Fibroblast of villous mesenchyme (primary cell): Measurements from ENCODE around the gene WNT9A. TPM values are rescaled to one million over a fixed set of nuclear protein-coding genes. Genes with fewer than 3 reads are reported as not detected.

Source experiments
- DNase-seq: peaks from one replicate; pipeline ENCODE4 v3.0.0-alpha.2; 2010; ENCODE audit warnings: low read depth
- H3K4me3 ChIP-seq: 2 replicates; pipeline ENCODE4 v1.5.1; 2011; ENCODE audit warnings: low read depth, mild to moderate bottlenecking, low read length
- total RNA-seq: library from RNA; depleted of rRNA; stranded (reverse); fragments of >200 nt; gene quantifications from 2 replicates; pipeline ENCODE4 v1.2.3, GENCODE V29; 2012
- TF ChIP-seq, protein P1 (sequence below): IDR thresholded peaks from 2 replicates; pipeline ENCODE4 v1.5.1; 2012; ENCODE audit warnings: low read depth, mild to moderate bottlenecking, low read length; ENCODE audit not compliant: insufficient read depth

The WNT9A gene
- total RNA-seq, 1 donor, result under 0.01 TPM

DNA sequence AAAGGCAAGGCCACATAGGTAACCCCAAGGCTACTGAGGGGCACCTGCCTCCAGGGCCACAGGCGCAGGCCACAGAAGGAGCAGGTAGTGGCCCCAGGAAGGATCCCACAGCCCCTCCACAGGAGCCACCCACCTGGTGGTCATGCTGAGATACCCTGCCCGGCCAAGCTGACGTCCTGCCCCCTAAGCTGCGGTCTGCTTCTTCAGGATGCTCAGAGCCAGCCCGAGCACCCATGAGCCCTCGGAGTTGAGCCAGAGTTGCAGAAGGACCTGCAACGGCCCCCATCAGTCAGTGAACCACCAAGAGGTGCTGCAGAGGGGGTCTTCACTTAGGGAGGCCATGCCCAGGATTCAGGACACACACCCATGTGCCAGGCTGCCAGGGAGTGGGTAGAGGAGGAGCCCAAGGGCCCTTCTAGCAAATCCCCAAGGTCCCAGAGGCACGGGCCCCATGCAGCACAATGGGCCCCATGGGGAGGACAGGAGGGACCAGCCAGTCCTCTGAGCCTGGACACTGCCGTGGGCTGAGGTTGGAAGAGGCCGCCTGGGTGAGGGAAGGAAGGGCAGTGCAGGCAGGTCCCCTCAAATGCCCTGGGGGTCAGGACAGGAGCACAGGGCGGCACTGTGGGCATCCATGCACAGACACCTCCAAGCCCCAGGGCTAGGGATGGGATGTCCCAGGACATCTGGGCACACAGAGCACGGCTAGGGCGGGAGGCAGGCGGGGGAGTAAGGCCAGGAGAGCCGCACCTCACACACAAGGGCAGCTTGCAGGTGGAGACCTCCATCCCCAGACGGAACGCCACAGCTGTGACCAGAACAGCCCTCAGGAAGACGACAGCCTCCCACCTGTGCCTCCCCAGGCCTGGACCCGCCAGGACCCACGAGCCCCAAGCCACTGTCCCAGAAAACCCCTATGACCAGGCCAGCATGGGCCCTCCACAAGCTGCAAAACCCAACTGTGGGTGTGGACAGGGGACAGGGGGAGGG, 20.5 kb downstream of the WNT9A start:
- TF ChIP-seq, protein P1, sequence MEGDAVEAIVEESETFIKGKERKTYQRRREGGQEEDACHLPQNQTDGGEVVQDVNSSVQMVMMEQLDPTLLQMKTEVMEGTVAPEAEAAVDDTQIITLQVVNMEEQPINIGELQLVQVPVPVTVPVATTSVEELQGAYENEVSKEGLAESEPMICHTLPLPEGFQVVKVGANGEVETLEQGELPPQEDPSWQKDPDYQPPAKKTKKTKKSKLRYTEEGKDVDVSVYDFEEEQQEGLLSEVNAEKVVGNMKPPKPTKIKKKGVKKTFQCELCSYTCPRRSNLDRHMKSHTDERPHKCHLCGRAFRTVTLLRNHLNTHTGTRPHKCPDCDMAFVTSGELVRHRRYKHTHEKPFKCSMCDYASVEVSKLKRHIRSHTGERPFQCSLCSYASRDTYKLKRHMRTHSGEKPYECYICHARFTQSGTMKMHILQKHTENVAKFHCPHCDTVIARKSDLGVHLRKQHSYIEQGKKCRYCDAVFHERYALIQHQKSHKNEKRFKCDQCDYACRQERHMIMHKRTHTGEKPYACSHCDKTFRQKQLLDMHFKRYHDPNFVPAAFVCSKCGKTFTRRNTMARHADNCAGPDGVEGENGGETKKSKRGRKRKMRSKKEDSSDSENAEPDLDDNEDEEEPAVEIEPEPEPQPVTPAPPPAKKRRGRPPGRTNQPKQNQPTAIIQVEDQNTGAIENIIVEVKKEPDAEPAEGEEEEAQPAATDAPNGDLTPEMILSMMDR, result no peak
- no peak for DNase-seq
- H3K4me3 ChIP-seq, result no peak overlapping the region

DNA sequence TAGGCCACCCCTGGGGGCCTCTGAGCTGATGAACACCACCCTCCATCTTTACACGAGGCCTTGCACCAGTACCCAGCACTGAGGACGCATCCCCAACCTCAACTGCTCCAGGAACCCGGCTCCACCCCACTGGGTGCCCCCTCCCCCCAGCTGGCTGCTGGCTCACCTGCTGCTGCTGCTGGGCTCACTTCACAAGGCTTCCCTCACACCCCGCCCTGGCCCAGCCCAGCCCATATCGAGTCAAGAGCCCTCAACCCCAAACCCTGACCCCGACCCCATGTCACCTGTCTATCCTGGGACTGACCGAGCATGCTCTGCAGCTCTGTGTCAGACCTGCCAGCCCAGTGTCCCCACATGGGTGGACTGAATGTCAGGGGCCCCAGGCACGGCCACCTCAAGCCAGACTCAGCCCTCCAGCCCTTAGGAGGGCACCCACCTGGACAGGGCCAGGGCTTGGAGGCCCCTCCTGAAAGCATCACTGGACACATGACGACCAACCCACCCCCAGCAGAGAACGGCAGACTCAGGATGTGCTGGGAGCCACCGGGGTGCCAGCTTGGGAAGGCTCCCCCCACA, 21.4 kb downstream of the WNT9A start:
- TF ChIP-seq, protein P1, result no peak
- H3K4me3 ChIP-seq, result no peak overlapping the region
- no peak for DNase-seq

DNA sequence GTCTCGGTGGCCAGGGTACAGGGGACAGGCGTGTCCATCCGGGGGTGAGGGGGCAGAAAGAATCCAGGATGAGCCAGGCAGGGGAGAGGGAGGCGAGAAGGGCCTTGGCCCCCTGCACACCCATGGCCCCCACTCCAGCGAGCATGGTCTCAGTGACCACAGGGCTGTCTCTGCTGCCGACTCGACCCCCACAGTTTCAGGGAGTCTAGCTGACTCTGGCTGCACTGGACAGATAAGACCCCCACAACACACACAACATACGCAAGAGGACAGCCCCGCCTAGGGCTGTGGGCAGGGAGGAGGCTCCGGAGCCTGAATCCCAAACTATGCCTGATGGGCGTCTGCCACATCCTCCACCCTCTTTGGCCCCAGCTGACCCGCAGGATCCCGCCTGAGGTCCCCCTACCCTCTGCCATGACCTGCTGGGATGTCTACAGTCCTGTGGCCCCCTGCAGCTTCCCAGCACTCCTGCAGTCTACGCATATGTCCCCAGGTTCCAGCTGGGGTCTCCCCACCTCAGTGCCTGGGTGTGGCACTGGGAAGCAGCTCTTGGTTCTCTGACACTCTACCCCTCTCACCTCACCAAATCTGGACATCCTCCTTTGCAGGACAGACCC, 22.0 kb downstream of the WNT9A start:
- TF ChIP-seq, protein P1, result no peak
- no peak for DNase-seq
- no peak overlapping the region for H3K4me3 ChIP-seq

DNA sequence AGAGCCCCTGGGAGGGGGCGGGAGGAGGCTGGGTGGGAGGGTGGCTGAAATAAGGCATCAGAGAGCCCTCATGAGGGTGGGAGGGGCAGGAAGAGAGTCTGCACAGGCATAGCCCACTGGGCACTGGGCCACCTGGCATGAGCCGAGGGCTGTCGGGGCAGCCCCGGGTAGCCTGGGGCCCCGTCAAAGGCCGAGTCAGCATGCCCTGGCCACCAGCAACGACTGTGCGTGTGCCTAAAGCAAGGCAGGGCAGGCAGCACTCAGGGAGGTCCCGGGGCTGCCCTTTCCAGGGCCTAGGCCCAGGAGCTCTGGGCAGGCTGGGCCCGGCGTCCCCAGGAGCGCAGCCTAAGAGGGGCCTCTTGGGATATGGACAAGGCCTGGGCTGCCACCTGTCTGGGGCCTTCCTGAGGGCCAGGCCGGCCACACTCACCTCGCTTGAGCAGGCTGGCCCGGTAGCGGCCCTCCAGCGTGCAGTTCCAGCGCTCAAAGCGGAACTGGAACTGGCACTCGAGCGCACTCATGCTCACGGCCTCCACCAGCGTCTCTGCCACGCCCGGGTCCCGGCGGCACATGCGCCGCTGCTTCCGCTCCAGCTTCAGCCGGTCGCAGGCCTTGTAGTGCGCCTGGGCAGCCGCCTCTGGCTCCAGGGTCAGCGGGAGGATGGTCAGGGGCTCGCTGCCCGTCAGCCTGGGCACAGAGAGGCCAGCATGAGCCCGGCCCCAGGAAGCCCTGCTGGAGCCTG, 22.7 kb downstream of the WNT9A start:
- H3K4me3 ChIP-seq, result no peak overlapping the region
- TF ChIP-seq, protein P1, result no peak
- no peak for DNase-seq

DNA sequence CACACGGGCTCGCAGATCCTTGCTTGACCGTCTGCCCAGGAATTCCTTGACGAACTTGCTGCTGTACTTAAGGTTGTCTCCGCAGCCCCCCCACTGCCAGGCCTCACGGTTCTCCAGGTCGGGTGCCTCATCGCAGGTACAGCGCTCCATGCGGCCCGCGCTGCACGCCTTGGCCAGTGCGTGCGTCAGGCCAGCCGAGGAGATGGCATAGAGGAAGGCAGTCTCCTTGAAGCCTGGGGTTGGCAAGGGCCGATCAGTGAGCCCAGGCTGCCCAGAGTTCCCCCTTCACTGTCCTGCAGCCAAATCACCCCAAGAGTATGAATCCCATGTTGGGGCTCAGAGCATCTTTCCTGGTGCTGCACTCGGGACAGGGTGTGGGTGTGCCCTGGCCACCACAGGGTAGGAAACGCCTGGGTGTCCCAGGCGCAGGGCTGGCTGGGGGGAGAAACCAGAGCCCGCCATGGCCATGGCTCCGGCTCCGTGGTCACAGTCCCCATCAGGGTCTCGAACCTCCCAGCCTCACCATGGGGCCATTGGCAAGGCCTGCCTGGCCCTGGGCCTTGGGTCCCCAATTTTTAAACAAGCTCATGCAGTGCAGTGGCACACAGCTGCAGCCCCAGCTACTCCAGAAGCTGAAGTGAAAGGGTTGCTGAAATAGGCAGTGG, 23.4 kb downstream of the WNT9A start:
- no peak for DNase-seq
- no peak overlapping the region for H3K4me3 ChIP-seq
- TF ChIP-seq, protein P1, result no peak
